ENCODE measurements around the gene DGCR8. TPM values are rescaled to one million over a fixed set of nuclear protein-coding genes. Genes with fewer than 3 reads are reported as not detected.

The DGCR8 gene
- total RNA-seq, 1 donor from 2014 or later, result 35.9 TPM

DNA sequence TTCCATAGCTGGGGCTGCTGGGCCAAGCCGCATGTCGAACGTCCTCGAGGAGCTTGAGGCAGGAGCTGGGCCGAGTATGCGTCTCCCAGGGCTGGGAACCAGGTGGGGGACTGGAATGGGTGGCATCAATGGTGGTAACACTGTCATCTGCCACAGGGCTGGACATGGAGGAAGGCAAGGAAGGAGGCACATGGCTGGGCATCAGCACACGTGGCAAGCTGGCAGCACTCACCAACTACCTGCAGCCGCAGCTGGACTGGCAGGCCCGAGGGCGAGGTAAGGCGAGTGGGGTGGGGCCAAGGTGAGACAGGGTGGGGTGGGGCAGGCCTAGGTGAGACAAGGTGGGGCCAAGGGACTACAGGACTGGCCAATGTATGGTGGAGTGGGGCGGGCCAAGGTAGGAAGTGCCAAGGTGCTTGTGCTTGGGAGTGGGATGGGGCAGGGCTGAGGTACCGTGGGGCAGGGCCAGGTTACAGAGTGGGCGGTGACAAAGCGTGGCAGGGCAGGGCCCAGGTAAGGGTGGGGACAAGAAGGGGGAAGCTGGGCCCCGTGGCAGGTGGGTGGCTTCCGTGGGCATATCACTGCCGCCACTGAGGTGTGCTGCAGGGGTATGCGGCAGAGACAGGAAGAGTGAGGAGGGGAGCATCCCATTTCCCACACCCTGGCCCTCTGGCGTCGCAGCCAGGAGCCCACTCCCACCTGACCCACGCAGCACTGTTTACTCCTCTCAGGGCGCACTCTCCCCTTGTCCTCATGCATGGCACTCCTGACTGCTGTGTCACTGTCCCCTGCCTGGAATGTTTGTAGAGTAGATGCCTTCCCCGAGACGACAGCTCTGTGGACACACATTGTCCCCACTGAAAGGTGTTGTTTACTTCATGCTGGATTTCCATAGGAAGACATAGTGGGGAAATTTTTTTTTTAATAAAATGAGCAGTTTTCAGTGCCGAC is 27.5 kb upstream of the DGCR8 start:
- no peak for DNase-seq (ENCODE audit: low read depth, low spot score)

DNA sequence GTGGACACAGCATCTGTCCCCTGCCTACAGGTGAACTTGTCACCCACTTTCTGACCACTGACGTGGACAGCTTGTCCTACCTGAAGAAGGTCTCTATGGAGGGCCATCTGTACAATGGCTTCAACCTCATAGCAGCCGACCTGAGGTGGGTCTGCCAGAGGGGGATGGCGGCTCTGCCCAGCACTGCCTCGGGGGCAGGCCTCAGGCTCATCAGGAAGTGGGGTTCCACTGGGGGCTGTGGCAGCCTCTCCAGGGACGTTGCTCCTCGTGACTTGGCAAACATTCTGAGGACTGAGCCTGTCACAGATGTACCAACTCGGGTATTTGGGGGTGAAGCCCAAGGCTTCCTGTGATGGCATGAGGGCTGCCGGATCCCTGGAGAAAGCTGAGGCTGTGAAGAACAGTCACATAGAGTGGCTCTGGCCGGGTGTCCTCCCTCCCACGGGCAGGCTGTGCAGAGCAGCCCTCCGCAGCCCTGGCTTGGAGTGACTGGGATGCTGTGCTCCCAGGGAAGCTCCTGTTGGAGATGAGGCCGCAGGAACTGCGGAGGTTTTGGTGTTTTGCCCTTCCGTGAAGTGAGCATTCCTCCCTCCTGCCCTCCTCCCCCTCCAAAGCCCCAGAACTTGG is 26.5 kb upstream of the DGCR8 start:
- DNase-seq (ENCODE audit: low read depth, low spot score), result no peak

DNA sequence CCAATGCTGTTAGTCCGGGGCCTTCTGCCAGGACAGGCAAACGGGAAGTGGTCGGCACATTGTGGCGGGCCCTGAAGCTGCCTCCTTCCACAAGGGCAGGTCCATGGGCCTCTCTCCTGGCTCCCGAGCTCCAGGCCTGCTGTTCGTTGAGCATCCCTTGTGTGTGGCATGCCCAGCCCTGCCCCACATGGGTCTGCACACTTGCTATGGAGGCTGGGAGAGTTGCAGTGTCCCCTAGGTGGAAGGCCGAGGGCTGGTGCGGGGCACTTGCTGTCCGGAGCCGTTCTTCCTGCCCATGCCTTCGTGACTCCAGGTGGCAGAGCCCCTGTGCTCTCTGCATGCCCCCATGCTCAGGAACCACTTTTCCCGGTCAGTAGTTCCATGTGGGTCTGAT is 26.0 kb upstream of the DGCR8 start:
- no peak for DNase-seq (ENCODE audit: low read depth, low spot score)

DNA sequence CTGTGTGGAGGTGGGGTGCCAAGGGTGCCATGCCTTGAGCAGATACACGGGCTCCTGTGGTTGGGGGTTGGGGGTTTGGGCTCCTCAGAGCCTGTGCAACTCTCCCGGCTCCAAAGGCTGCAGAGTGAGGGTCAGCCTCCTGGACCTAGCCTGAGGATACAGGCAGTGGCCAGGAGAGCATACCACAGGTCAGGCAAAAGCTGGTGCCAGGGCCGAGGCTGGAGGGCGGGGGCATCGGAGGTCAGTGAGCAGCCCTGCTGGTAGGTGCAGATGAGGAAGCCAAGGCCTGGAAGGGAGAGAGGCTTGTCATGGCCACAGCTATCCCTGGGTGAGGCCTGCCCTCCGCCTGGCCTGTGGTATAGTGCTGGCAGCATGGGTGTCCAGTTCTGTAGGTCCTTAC is 25.6 kb upstream of the DGCR8 start:
- no peak for DNase-seq (ENCODE audit: low read depth, low spot score)

DNA sequence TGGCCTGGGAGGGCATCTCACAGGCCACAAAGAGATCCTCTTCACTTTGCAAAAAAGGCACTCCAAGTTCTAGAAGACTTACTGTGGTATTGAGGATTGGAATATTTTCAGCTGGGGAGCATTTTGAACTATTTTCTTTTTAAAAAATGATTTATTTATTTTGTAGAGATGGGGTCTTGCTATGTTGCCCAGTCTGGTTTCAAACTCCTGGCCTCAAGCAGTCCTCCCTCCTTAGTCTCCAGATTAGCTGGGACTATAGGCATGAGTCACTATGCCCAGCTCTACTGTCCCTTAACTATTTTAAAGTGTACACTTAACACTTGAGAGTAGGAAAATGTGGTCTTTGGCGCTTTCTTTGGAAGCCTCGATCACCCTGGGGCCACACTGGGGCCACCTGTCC is 24.9 kb upstream of the DGCR8 start:
- DNase-seq (ENCODE audit: low read depth, low spot score), result no peak

DNA sequence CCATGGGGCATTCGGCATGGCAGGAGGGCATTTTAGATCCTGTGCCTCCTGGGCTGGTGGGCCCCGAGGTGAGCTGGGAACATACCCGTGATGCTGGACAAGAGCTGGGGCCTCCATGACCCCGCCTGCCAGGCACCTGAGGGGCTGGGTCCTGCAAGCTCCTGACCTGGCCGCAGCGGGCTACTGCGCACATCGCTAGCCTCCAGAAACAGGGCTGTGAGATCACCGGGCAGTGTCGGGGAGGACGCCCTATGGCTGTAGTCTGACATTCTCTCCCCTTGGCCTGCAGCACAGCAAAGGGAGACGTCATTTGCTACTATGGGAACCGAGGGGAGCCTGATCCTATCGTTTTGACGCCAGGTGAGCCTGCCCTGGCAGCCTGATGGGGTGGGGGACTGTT is 24.4 kb upstream of the DGCR8 start:
- DNase-seq (ENCODE audit: low read depth, low spot score), result no peak

DNA sequence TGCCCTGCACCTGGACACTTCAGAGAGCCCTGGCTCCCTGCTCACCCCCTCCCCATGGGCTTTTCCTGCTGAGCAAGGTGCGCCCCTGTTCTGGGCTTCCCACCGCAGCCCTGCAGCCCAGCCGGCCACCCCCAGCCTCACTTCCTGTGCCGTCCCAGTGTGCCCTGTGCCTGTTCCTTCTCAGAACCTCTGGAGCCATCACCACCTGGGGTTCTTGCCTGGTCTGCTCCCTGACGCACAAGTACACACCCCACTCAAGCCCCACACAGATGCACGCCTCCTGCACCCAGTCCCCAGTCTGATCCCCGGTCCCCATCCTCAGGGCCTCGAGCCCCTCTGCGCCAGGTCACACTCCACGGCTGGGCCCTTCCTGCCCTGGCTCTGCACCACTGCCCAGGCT is 23.9 kb upstream of the DGCR8 start:
- DNase-seq (ENCODE audit: low read depth, low spot score), result no peak

DNA sequence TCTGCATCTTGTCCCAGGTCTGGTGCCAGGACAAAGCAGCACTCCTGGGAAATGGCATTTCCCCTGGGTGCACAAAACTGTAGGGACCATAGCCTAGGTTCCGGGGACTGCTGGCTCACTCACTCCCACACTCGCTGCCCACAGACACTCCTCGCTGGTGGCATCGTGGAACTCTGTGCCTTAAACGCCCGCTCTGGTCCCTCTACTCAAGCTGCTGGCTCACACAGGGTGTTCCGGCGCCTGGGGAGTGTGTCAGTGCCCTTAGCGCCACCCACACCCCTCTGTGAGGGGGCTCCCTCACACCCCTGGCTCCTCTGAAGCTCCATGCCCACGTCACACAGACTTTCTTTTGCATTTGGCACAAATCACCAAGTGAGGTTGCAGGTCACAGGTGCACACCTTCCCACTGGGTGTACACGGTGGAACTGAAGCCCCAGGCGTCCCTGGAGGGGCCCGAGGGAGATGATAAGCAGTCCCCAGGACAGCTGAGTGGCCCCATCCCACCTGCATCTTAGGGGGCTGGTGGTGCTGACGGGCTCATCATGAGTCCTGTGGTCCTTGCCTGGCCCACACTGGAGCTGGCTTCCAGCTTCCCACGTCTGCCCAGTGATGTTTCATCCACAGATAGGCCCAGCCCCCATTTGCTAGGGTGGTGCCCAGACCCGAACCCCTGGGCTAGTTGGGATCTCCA is 23.2 kb upstream of the DGCR8 start:
- no peak for DNase-seq (ENCODE audit: low read depth, low spot score)

DNA sequence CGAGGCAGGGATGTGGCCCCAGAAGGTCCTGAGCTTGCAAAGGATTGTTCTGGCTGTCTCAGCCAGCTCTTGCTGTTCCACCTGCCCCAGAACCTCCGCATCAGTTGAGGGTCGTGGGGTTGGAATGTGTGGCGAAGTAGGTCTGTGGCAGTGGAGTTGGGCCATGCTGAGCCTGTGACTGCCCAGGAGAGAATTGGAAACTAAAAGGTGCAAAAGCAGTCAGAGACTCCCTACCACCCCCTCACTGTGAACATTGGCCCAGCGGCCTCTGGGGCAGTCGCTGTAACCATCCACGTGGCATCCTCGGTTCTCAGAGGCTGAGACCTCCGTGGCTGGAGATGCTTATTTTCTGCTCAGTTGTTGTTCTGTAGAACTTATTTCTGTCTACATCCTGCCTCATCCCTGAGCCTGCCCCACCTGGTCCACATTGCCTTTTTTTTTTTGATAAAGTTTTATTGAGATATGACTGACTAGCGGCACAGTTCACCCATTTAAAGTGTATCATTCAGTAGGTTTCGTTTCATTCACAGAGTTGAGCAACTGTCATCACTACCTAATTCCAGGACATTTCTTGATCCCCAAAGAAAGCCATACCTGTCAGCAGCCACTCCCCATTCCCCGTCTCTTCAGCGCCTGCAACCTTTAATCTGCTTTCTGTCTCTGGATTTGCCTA is 22.3 kb upstream of the DGCR8 start:
- DNase-seq (ENCODE audit: low read depth, low spot score), result no peak

DNA sequence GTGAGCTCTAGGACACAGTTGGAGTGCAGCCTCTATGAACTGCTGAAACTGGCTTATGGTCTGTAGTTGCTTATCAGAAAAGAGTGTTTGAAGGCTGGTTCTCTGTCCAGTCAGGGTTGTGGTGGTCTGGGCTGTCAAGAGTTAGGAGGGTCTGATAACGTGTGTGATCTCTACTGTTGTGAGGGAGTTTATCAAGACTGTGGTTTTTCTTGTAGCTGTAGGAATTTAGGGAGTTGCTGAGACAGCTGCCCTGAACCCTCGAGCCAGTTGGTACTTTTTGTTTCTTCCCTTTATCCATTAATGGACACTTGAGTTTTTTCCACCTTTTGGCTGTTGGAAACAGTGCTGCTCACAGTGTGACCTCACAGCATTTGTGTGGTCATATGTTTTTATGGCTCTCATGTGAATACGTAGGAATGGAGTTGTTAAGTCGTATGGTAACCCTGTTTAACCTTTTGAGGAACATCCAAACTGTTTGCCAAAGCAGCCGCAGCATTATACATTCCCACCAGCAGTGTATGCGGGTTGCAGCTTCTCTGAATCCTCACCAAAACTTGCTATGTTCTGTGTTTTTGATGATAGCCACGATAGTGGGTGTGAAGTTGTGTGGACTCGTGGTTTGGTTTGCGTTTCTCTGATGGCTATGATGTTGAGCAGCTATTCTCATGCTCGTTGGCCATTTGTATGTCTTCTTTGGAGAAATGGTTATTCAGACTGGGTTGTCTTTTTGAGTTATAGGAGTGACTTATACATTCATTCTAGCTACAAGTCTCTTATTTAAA is 20.9 kb upstream of the DGCR8 start:
- no peak for DNase-seq (ENCODE audit: low read depth, low spot score)

DNA sequence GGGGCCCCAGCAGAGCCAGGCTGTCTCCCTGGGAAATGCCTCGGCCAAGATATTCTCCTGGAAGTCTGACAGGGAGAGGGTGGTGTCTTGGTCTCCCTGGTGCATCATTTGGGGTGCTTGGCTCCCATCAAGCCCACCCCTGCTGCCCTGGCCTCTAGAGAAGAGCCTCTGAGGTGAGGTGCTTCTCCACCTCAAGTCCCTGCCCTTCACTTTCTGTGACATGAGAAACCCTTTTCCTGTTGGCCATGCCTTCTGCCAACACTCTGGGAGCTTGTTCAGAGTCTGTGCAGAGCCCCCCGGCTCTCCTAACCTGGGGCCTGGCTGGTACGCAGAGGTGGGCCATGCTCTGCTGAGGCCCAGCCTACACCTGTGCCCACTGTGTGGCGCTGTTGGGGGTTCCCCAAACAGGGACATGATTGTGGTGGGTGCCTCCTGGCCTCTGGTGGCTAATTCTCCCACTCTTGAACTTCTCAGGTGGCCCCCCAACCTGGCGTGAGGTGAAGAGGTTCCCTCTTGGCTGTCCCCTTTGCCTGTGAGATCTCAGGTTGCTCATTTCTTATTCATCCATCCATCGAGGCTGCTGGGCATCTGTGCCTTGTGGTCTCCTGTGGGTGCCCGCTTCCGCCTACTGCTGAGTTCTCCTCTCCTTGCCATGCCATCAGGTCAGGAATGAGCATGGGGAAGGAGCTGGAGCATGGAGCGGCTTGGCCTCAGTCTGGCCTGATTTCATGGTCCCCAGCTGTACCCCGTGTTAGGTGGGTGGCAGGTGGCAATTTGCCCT is 19.2 kb upstream of the DGCR8 start:
- no peak for DNase-seq (ENCODE audit: low read depth, low spot score)

DNA sequence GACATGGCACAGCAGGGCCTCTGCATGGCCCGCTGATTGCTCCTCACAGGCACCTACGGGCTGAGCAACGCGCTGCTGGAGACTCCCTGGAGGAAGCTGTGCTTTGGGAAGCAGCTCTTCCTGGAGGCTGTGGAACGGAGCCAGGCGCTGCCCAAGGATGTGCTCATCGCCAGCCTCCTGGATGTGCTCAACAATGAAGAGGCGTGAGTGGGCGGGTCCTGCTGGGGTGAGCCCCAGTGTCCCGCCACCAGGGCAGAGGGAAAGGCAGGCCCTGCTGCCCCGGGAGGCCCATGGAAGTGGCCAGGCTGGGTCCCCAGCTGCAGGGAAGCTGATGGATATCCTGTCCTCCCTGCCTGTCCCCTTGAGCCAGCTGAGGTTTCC is 18.6 kb upstream of the DGCR8 start:
- peak; percentile 20 for DNase-seq (ENCODE audit: low read depth, low spot score)

DNA sequence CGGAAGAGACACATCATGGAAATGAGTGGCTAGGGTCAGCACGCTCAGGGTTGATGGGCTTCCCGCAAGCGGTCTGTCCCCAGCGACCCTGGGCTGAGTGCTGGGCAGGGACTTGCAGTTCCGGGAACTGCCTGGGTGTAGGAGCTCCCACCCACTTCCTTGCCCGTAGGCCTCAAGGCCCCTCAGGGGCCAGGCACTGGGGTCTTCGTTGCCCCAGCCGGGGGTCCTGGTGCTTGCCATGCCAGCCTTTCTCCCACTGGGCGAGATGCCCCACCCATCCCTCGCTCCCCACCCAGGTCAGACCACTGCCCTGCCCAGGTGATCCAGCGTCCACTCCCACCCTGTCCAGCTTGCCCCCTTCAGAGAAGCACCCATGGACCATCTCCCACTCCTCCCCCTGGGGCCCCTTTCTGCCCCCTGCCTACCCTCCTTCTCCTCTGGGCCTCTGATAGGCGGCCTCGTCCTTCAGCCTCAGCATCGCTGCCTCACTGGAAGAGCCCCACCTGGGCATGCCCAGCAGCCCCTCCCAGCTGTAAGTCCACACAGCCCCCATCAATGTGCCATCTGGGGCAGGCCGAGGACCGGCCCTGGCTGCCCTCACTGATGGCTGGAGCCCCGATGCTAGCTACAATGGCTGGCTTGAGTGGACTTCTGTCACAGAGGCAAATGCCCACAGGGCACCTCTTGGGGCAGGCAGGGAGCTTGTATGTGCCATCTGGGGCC is 17.8 kb upstream of the DGCR8 start:
- DNase-seq (ENCODE audit: low read depth, low spot score), result no peak

DNA sequence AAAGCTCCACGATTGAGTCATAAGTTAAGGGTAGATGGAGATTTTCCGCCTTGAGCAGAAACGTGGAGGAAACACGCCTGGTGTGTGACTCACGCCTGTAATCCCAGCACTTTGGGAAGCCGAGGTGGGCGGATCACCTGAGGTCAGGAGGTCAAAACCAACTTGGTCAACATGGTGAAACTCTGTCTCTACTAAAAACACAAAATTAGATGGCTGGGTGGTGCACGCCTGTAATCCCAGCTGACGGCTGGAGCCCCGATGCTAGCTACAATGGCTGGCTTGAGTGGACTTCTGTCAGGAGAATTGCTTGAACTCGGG is 17.3 kb upstream of the DGCR8 start:
- peak; percentile 24 for DNase-seq (ENCODE audit: low read depth, low spot score)

DNA sequence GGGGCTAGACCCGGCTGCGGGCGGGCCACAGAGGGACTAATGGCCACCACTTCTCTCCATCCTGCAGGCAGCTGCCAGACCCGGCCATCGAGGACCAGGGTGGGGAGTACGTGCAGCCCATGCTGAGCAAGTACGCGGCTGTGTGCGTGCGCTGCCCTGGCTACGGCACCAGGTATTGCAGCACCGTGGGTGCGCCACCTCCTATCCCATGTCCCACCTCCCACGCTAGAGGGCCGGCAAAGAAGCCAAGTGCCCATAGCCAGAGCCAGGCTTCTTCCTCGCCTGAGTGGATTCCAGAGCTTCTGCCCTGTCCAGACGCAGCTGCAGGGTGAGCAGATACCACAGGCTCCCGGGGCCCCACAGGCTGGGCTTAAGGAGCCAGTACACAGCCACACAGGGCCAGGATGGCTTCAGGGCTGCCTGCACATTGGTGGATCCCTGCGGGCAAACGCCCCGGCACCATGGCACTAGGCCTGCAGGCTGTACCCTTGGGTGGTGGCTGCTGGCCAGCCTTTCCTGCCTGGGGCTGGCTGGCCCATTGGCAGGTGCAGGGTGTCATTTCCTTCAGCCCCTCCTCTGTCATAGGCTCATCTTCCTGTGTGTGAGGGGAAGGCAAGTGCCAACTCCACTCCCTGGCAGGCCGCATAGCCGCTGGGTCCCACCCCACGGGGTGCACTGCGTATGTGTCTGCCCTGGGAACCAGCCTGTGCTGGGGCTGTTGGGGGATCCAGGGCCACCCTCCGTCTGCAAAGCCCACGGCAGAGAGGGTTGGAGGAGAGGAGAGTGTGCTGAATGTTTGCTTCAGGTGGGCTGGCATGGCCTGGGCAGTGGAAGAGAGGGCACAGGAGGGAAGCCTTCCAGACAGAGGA is 16.5 kb upstream of the DGCR8 start:
- no peak for DNase-seq (ENCODE audit: low read depth, low spot score)

DNA sequence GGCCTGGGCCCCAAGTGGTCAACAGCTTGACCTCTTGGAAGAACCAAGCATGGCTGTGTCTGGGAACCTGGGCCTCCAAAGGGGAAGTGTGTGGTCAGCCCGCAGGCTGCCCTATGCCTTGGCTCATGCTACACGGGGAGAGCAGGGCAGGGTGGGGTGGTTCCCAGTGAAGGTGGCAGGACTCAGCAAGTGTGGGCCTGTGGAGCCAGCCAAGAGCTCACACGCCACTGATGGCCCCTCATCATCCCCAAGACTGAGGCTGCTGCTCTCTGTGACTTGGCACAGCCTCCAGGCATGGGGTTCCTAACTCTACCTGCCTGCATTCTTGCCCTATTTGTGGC is 15.9 kb upstream of the DGCR8 start:
- no peak for DNase-seq (ENCODE audit: low read depth, low spot score)

DNA sequence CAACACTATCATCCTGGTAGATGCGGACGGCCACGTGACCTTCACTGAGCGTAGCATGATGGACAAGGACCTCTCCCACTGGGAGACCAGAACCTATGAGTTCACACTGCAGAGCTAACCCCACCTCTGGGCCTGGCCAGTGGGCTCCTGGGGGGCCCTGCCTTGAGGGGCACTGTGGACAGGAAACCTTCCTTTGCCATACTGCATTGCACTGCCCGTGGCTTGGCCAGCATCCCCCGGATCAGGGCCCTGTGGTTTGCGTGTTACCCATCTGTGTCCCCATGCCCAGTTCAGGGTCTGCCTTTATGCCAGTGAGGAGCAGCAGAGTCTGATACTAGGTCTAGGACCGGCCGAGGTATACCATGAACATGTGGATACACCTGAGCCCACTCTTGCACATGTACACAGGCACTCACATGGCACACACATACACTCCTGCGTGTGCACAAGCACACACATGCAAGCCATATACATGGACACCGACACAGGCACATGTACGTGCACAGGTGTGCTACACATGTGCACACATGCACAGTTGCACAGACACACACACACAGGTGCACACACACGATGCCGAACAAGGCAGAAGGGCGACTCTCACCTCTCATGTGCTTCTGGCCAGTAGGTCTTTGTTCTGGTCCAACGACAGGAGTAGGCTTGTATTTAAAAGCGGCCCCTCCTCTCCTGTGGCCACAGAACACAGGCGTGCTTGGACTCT is 15.3 kb upstream of the DGCR8 start:
- DNase-seq (ENCODE audit: low read depth, low spot score), result no peak

DNA sequence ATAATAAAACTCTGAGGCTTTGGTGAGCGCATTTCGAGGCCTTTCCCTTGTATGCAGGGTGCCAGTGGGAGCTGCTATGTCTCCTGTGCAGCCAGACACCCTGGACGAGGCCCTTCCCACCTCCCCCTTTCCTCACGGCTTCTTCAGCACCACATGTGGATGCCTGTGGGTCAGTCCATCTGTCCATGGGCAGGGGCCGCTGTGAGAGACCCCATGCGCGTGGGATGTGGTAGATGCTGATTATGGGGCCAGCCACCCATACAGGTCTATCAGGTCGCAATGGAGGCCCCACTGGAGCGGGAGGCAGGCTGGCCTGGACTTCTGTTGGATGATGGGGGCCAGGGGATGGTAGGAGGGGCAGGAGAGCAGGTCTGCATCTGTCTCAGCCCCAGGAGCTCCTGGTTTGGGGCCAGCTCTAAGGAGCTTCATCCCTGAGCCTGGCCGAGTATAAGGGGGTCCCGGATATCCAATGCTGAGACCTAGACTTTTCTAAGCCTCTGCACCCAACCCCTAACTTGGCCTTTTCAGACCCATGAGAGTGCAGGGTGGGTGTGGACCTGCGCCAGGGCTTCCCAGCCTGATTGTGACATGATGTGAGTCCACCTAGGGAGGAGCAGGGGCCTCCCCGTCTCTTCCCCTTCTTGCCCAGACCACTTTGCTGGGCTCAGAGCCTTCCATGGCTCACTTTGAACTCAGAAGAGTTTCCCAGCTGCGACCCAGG is 14.0 kb upstream of the DGCR8 start:
- no peak for DNase-seq (ENCODE audit: low read depth, low spot score)
